Muscle layer of duodenum (tissue), 2 donors: ENCODE data around the gene RFNG.
A peak's percentile ranks its signal among the peaks of the same experiment; 100 is the strongest.

ENCODE experiments used
- H3K27ac ChIP-seq: one replicate; pipeline ENCODE4 v1.7.0; 2013; ENCODE audit warnings: mild to moderate bottlenecking, low read length
- H3K27me3 ChIP-seq: one replicate; pipeline ENCODE4 v1.7.0; 2013; ENCODE audit warnings: low read depth, mild to moderate bottlenecking, control low read depth, low read length
- H3K36me3 ChIP-seq, 2 donors: one replicate each; pipeline ENCODE4 v1.7.0; 2013; ENCODE audit warnings: low read length in 2 of 2, control low read depth in 1 of 2, mild to moderate bottlenecking in 1 of 2; ENCODE audit not compliant: insufficient read depth in 2 of 2, control insufficient read depth in 1 of 2
- H3K4me1 ChIP-seq, 2 donors: one replicate each; pipeline ENCODE4 v1.7.0; 2013; ENCODE audit warnings: low read length in 2 of 2, mild to moderate bottlenecking in 2 of 2, control low read depth in 1 of 2, moderate library complexity in 1 of 2; ENCODE audit not compliant: insufficient read depth in 2 of 2, control insufficient read depth in 1 of 2
- H3K4me3 ChIP-seq, 2 donors: one replicate each; pipeline ENCODE4 v1.7.0; 2013; ENCODE audit warnings: low read length in 2 of 2, low read depth in 1 of 2, mild to moderate bottlenecking in 1 of 2
- H3K9me3 ChIP-seq, 2 donors: one replicate each; pipeline ENCODE4 v1.7.0; 2013; ENCODE audit warnings: low read length in 2 of 2, control low read depth in 1 of 2, mild to moderate bottlenecking in 1 of 2; ENCODE audit not compliant: control insufficient read depth in 1 of 2
- donor health status: healthy.

Gene RFNG

GRCh38 chr17:82059272-82060000 lies 7.8 kb upstream of the RFNG start:
- no peaks in the 10 kb centered on the region for H3K9me3 ChIP-seq
- H3K27me3 ChIP-seq = no peaks in the 10 kb centered on the region
- peaks cover 1 to 15% of the 10 kb centered on the region in 2 donors for H3K4me1 ChIP-seq
- H3K4me3 ChIP-seq = no peak overlapping the region
- H3K36me3 ChIP-seq = peaks cover 20 to 92% of the 10 kb centered on the region in 2 donors
- H3K27ac ChIP-seq = no peak overlapping the region

GRCh38 chr17:82058855-82059249 lies 7.2 kb upstream of the RFNG start:
- Histone ChIP-seq H3K4me1 (peaks cover 0 to 9% of the 10 kb centered on the region in 2 donors), H3K36me3 (peaks cover 20 to 92% of the 10 kb centered on the region in 2 donors), H3K27me3 (no peaks in the 10 kb centered on the region), H3K27ac (no peak overlapping the region), H3K4me3 (no peak overlapping the region), H3K9me3 (no peaks in the 10 kb centered on the region)

- peaks cover 0 to 8% of the 10 kb centered on the region in 2 donors for H3K4me1 ChIP-seq
- H3K9me3 ChIP-seq = no peaks in the 10 kb centered on the region
- H3K27ac ChIP-seq = no peak overlapping the region
- peaks cover 20 to 93% of the 10 kb centered on the region in 2 donors for H3K36me3 ChIP-seq
- H3K27me3 ChIP-seq = no peaks in the 10 kb centered on the region
- H3K4me3 ChIP-seq = no peak overlapping the region
Observed at GRCh38 chr17:82058230-82058854, 6.7 kb upstream of the RFNG start.

- Histone ChIP-seq H3K27me3 (no peaks in the 10 kb centered on the region), H3K9me3 (no peaks in the 10 kb centered on the region), H3K36me3 (peaks cover 11 to 81% of the 10 kb centered on the region in 2 donors), H3K27ac (no peak overlapping the region), H3K4me3 (no peak overlapping the region), H3K4me1 (peaks cover 0 to 17% of the 10 kb centered on the region in 2 donors)
Observed at GRCh38 chr17:82056729-82057621, 5.4 kb upstream of the RFNG start.

- H3K27ac ChIP-seq = no peak overlapping the region
- H3K36me3 ChIP-seq = peaks cover 11 to 74% of the 10 kb centered on the region in 2 donors
- H3K27me3 ChIP-seq = no peaks in the 10 kb centered on the region
- peaks cover 0 to 17% of the 10 kb centered on the region in 2 donors for H3K4me1 ChIP-seq
- no peak overlapping the region for H3K4me3 ChIP-seq
- no peaks in the 10 kb centered on the region for H3K9me3 ChIP-seq
Observed at GRCh38 chr17:82055965-82056728, 4.5 kb upstream of the RFNG start.

GRCh38 chr17:82055023-82055964 lies 3.7 kb upstream of the RFNG start:
- H3K4me3 ChIP-seq = no peak overlapping the region
- peaks cover 8 to 66% of the 10 kb centered on the region in 2 donors for H3K36me3 ChIP-seq
- H3K9me3 ChIP-seq = no peaks in the 10 kb centered on the region
- H3K4me1 ChIP-seq = peaks cover 0 to 25% of the 10 kb centered on the region in 2 donors
- no peak overlapping the region for H3K27ac ChIP-seq
- no peaks in the 10 kb centered on the region for H3K27me3 ChIP-seq

- Histone ChIP-seq H3K36me3 (peaks cover under 1 to 65% of the 10 kb centered on the region in 2 donors), H3K4me1 (peaks cover 0 to 29% of the 10 kb centered on the region in 2 donors)
Observed at GRCh38 chr17:82054351-82055022, 2.9 kb upstream of the RFNG start.

GRCh38 chr17:82053556-82054263 lies 2.1 kb upstream of the RFNG start:
- Histone ChIP-seq H3K36me3 (peaks cover 0 to 65% of the 10 kb centered on the region in 2 donors), H3K27me3 (no peaks in the 10 kb centered on the region), H3K9me3 (no peaks in the 10 kb centered on the region), H3K27ac (no peak overlapping the region), H3K4me1 (peaks cover 0 to 29% of the 10 kb centered on the region in 2 donors), H3K4me3 (no peak overlapping the region)

More at GRCh38 chr17:82054351-82055022, 2.9 kb upstream of the RFNG start:
- no peaks in the 10 kb centered on the region for H3K27me3 ChIP-seq
- no peak overlapping the region for H3K27ac ChIP-seq
- H3K4me3 ChIP-seq = no peak overlapping the region
- no peaks in the 10 kb centered on the region for H3K9me3 ChIP-seq

GRCh38 chr17:82053130-82053529 lies 1.5 kb upstream of the RFNG start:
- H3K27me3 ChIP-seq = no peaks in the 10 kb centered on the region
- H3K27ac ChIP-seq = no peak overlapping the region
- H3K4me3 ChIP-seq = peak overlapping the region in 1 of 2 donors; percentile 97
- H3K36me3 ChIP-seq = peaks cover 0 to 68% of the 10 kb centered on the region in 2 donors
- no peaks in the 10 kb centered on the region for H3K9me3 ChIP-seq
- H3K4me1 ChIP-seq = peaks cover 0 to 29% of the 10 kb centered on the region in 2 donors
